NCI-H510A (cell line): ENCODE results near the gene AGO1.
"Not testable (repeated sequence)": the region's sequence is repeated elsewhere in the genome, so short reads cannot be mapped to it uniquely, and the experiment has no call there.

Experiments used
- DNase-seq: peaks from one replicate; lab custom pipeline; 2025; lab: John Stamatoyannopoulos, UW

The AGO1 gene

GRCh38 chr1:35915693-35916092, 32.7 kb downstream of the AGO1 start:
- DNase-seq, result no peak

DNA sequence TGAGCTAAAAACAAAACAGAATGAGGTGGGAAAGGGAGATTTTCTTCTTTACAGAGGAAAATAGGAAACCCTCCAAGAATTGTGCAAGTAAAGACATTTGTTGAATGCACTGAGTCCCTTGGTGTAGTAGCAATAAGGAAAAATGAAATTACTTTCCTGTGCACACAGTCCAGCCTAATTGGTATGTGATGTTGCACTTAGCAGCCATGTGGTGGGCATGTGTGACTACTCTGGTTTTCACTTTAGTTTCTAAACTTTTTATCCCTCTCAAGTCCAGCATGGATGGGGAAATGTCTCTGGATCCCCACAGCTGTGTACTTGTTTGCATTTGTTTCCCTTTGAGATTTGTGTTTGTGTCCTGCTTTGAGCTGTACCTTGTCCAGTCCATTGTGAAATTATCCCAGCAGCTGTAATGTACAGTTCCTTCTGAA, 40.8 kb downstream of the AGO1 start:
- DNase-seq, result no peak

DNA sequence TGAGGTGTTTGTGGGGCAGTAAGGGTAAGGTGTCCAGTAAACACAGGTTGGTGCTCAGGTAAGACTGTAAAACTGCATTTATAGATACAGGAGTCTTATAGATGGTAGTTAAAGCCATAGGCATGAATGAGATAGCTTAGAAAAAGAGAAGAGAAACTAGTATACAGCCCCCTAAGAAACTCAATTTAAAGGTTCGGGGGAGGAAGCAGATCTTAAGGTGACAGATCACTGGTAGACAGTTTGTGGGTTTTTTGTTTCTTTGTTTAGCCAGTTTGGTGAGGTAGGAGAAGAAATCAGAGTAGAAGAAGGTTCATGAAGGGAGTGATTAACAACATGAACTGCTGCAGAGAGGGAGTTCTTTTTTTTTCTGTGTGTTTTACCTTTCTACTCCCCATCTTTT, 41.8 kb downstream of the AGO1 start:
- no peak for DNase-seq

GRCh38 chr1:35925741-35926140, 42.7 kb downstream of the AGO1 start:
- DNase-seq, result no peak

- no peak for DNase-seq
Measured at GRCh38 chr1:35927472-35927871, 44.5 kb downstream of the AGO1 start.

DNA sequence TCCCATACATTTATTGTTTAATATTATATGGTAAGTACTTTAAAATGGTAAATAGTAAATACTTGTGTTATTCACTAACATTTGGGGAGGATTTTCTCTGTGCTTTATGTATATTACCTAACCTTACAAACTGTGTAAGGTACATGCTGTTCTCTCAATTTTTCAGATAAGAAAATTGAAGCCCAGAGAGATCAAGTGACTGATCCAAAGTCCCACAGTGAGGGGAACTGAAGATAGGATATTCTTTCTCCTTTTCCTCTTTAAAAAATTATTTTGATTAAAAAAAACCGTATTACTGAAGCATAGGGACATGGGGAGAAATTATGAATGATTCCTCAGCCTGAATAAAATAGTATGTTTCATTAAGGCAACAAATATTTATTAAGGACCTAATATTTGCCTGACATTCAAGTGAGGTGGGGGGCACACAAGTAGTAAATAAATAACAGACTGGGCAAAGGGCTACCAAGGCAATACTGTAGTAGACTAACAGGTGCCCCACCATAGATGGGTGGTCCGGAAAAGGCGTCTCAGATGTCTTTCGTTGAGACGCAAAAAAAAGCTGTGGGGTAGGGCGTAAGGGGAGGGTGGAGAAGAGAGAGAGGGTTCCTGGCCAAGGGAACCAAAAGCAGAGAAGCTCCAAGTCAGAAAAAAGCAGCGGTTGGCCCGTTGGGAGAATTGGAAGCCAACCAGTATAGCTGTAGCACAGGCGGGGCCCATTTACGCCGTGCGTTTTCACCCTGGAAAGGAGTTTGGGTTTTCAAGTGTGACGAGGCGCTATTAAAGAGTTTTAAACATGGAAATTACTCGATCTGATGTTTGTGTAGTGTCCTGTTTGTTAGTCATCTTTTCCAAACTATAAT, 47.0 kb downstream of the AGO1 start:
- DNase-seq, result peak; percentile 80

DNA sequence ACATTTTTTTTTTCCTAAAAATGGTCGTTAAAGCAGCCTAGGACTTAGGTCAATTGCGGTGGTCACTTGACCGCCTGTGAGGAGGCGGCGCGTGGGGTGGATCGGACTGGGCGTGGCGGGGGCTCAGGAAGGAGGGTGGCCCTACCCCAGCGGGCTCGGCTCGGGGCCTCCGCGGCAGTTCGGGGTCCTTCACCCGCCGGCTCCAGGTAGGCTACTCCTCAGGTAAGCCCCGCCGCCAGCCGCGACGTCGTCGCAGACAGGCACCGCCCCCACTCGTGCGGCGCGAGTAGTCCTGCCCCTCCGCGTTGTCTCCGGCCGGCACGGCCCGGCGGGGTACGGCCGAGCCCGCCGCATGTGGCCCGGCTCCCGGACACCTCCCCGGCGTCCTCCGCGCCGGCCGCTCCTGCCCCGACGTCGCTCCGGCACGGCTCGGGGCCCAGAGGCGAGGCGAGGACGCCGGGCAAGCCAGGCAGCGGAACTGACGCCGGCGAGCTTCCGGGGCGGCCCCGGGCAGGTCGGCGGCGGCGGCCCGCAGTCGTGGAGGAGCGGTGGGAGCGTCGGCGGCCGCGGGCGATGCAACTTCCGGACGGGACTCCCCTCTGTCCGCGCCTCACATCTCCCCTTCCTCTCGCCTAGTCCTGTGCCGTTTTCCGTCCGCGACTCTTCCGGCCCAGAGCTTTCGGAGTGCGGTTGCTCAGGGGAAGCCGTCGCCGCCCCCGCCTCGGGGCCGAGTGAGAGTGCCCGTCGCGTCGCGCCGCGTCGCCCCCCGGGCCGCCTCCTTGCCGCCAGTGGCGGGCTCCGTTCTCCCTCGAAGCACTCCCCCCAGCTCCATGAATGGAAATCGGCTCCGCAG, 47.8 kb downstream of the AGO1 start, which contains the start of gene AGO3:
Gene AGO3, plus strand, starts transcription at position 513 of the 853 bp plus-strand sequence. Its CDS starts 322 bp downstream, at position 835.
- DNase-seq, result peak; percentile 99

GRCh38 chr1:35931446-35932157, 48.6 kb downstream of the AGO1 start:
- peak; percentile 62 for DNase-seq

DNA sequence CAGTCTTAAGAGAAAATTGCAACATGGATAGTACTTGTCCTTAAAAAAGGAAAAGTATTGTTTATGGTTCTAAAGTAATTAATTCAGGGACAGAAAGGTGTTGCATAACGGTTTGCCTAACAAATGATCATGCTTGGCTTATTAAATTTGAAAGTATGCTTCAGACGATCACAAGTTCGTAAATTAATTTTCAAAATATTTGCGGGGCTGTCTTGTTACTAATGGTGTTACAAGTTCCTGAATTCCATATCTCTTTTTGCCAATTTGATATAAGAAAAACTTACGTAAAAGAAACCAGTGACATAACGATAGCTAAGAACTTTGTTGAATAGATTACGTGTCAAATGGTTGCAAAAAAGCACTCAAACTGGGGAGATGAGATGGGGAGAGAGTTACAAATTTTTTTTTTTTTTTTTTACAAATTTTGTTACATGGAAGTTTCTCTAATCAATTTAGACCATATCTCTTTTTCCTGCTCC, 49.2 kb downstream of the AGO1 start:
- no peak for DNase-seq

GRCh38 chr1:35932941-35933340, 49.9 kb downstream of the AGO1 start:
- DNase-seq, result no peak

GRCh38 chr1:35935442-35936388, 52.7 kb downstream of the AGO1 start:
- no peak for DNase-seq

DNA sequence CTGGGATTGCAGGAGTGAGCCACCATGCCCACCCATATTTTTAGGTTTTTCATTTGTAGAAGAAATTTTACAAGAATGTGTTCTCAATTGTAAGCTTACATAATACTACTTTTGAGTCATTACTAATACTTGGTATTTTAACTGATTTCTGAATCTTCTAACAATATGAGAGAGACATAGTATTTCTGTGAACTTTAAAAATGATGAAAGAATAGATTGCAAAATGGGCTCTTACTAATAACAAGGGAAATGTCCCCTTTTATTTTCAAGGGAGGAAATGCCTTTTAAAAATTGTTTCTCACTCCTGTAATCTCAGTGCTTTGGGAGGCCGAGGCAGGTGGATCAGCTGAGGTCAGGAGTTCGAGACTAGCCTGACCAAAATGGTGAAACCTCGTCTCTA, 53.8 kb downstream of the AGO1 start:
- DNase-seq, result no peak

DNA sequence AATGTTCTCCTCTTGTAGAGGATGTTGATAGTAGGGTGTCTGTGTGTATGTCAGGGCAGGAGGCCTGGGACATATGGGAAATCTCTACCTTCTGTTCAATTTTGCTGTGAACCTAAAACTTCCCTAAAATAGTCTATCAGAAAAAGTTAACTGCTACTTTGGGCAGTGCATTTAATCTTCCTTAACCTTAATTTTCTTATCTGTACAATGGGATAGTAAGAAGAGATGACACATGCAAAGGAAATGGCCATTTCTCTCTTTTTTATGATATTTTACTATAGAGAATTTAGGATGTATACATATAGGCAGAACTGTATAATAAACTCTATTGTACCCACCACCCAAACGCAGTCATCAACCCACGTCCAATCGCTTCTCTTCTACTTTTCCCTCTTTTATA, 56.5 kb downstream of the AGO1 start:
- DNase-seq, result no peak

- no peak for DNase-seq
Measured at GRCh38 chr1:35945327-35945726, 62.3 kb downstream of the AGO1 start.

DNA sequence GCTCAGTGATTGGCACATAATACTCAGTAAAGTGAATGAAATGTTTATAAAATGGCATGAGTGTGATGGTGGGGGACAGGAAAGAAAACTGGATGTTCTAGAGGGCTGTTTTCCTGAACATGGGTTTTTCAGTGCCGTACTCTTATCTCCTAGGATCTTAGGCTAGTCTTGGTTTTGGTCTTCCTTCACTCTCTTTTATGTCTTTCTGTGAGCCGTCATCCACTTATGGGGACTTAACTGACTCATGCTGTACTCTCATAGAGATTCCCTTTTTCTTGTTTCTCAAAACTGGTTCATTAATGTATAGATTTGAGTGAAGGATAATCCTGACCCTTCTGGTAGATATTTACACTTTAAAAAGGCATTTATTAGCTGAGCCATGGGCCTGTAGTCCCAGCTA, 64.5 kb downstream of the AGO1 start:
- DNase-seq, result no peak

GRCh38 chr1:35958558-35958957, 75.5 kb downstream of the AGO1 start:
- DNase-seq, result no peak

DNA sequence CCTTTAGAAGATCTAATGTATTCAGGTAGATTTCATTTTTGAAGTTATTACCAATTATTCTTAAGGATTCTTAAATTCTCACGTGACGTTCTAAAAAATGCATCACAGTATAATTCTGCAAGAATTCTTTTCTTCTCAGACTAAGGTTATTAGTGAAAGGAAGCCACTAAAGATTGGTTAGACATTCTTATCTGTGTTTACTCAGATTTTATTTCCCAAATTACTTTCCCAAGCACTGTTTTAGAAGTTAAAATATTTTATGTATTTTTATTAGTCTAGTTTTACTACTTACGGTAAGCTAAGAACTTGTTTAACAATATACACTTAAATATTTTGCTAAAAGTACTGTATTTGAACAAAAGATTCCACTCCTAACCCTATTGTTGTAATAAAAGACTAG, 76.3 kb downstream of the AGO1 start:
- DNase-seq, result no peak

GRCh38 chr1:35962952-35963351, 79.9 kb downstream of the AGO1 start:
- no peak for DNase-seq

DNA sequence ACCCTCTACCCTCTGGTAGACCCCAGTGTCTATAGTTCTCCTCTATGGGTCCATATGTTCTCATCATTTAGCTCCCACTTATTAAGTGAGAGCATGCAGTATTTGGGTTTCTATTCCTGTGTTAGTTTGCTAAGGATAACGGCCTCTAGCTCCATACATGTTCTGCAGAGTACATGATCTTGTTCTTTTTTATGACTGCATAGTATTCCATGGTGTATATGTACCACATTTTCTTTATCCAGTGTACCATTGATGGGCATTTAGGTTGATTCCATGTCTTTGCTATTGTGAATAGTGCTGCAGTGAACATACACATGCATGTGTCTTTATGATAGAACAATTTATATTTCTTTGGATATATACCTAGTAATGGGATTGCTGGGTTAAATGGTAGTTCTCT, 81.3 kb downstream of the AGO1 start:
- not testable (repeated sequence) for DNase-seq

- no peak for DNase-seq
Measured at GRCh38 chr1:35968396-35968795, 85.4 kb downstream of the AGO1 start.

DNA sequence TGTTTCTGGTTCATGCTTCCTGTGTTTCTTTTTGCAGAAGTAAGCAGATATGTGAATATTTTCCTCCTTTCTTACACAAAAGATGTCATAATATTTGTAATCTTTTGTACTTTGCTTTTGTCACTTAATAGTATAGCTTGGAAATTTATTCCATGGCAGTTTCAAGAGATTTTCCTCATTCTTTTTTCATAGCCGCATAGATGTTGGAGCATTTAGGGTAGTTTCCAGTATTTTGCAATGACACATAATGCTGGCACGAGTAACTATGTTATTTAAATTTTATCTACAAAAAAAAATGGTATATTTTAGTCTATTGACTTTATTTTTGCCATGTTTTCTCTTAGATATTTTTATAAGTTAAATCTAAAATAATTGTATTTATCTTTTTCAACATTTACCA, 88.6 kb downstream of the AGO1 start:
- no peak for DNase-seq
